Measurements from ENCODE around the gene WNT1. TPM values are rescaled to one million over a fixed set of nuclear protein-coding genes. Genes with fewer than 3 reads are reported as not detected.
A peak's percentile ranks its signal among the peaks of the same experiment; 100 is the strongest.

Gene WNT1
- total and polyA plus RNA-seq, 7 experiments from 2014 or later: 0.24 to 1.5 (median 0.43) TPM; not detected in 2

- H3K4me3 Mint-ChIP-seq: no peak overlapping the region
- ATAC-seq (no peak), DNase-seq (no peak)
- H3K4me1 Mint-ChIP-seq: peaks cover 17 to 27% (median 22%) of the 10 kb centered on the region in 7 donors
- peaks cover 8 to 12% of the 10 kb centered on the region in 2 donors for H3K4me1 ChIP-seq (ENCODE audit: control insufficient read depth in 2 of 2, insufficient read depth in 2 of 2, low read length in 2 of 2)
- CTCF ChIA-PET: interaction anchor here (1.1 kb wide), 1 partner anchor 58 kb away, joined by 3 read pairs; no protein-coding TSS in a partner anchor
- H3K9me3 ChIP-seq (ENCODE audit: control insufficient read depth in 2 of 3, low read length in 3 of 3): no peaks in the 10 kb centered on the region
- intact Hi-C loops (cut with micrococcal nuclease): loop anchor here in 1 of 2 donors (5.0 kb wide), 1 partner anchor 64 kb away; no protein-coding TSS in a partner anchor
- no peak overlapping the region for H3K27ac Mint-ChIP-seq
- H3K4me3 ChIP-seq (ENCODE audit: low read length): no peak overlapping the region
- no peak overlapping the region for H3K27ac ChIP-seq (ENCODE audit: low read depth, low read length)
- POLR2A ChIA-PET: no interaction called here
- no peaks in the 10 kb centered on the region for H3K27me3 ChIP-seq (ENCODE audit: control insufficient read depth in 2 of 2, insufficient read depth in 2 of 2, low read length in 2 of 2)
- H3K36me3 Mint-ChIP-seq: no peaks in the 10 kb centered on the region
- H3K9me3 Mint-ChIP-seq: no peaks in the 10 kb centered on the region
- H3K27me3 Mint-ChIP-seq: peaks cover 20 to 93% (median 31%) of the 10 kb centered on the region in 5 donors
- no peaks in the 10 kb centered on the region for H3K36me3 ChIP-seq (ENCODE audit: control insufficient read depth in 2 of 3, insufficient read depth in 3 of 3, low read length in 3 of 3)
Measured at GRCh38 chr12:48985901-48986300, 7.8 kb downstream of the WNT1 start.

- peaks cover 0 to 1% (median 0%) of the 10 kb centered on the region in 11 donors for H3K9me3 Mint-ChIP-seq
- Histone ChIP-seq H3K27ac (ENCODE audit: low read depth, low read length) (no peak overlapping the region), H3K4me1 (ENCODE audit: control insufficient read depth in 2 of 2, insufficient read depth in 2 of 2, low read length in 2 of 2) (peaks cover 2 to 3% of the 10 kb centered on the region in 2 donors), H3K4me3 (ENCODE audit: low read length) (no peak overlapping the region), H3K9me3 (ENCODE audit: control insufficient read depth in 2 of 3, low read length in 3 of 3) (no peaks in the 10 kb centered on the region), H3K27me3 (ENCODE audit: control insufficient read depth in 2 of 2, insufficient read depth in 2 of 2, low read length in 2 of 2) (no peaks in the 10 kb centered on the region), H3K36me3 (ENCODE audit: control insufficient read depth in 2 of 3, insufficient read depth in 3 of 3, low read length in 3 of 3) (no peaks in the 10 kb centered on the region)
- peaks cover 8 to 19% (median 15%) of the 10 kb centered on the region in 7 donors for H3K4me1 Mint-ChIP-seq
- DNase-seq (no peak), ATAC-seq (no peak)
- no peaks in the 10 kb centered on the region for H3K36me3 Mint-ChIP-seq
- no peak overlapping the region for H3K27ac Mint-ChIP-seq
- intact Hi-C loops (cut with micrococcal nuclease): loop anchor here in 1 of 2 donors (5.0 kb wide), 1 partner anchor 65 kb away; no protein-coding TSS in a partner anchor
- ChIA-PET CTCF (interaction anchor here (1.1 to 2.2 kb wide), 2 partner anchors 9 to 57 kb away, joined by 3 to 36 read pairs; partner anchors contain the start of gene WNT1), POLR2A (no interaction called here)
- peaks cover 20 to 85% (median 29%) of the 10 kb centered on the region in 5 donors for H3K27me3 Mint-ChIP-seq
- no peak overlapping the region for H3K4me3 Mint-ChIP-seq
Measured at GRCh38 chr12:48986720-48987291, 8.7 kb downstream of the WNT1 start.

- Histone ChIP-seq H3K9me3 (ENCODE audit: control insufficient read depth in 2 of 3, low read length in 3 of 3) (no peaks in the 10 kb centered on the region), H3K36me3 (ENCODE audit: control insufficient read depth in 2 of 3, insufficient read depth in 3 of 3, low read length in 3 of 3) (no peaks in the 10 kb centered on the region), H3K27ac (ENCODE audit: low read depth, low read length) (no peak overlapping the region), H3K4me3 (ENCODE audit: low read length) (no peak overlapping the region), H3K4me1 (ENCODE audit: control insufficient read depth in 2 of 2, insufficient read depth in 2 of 2, low read length in 2 of 2) (no peaks in the 10 kb centered on the region), H3K27me3 (ENCODE audit: control insufficient read depth in 2 of 2, insufficient read depth in 2 of 2, low read length in 2 of 2) (no peaks in the 10 kb centered on the region)
- Mint-ChIP-seq H3K27ac (no peak overlapping the region), H3K4me3 (no peak overlapping the region), H3K4me1 (peaks cover 0 to 12% (median 8%) of the 10 kb centered on the region in 7 donors), H3K27me3 (peaks cover 21 to 79% (median 31%) of the 10 kb centered on the region in 5 donors), H3K9me3 (peaks cover 0 to 1% (median 0%) of the 10 kb centered on the region in 11 donors), H3K36me3 (no peaks in the 10 kb centered on the region)
- POLR2A ChIA-PET: interaction anchor here (0.6 to 1.6 kb wide), 5 partner anchors 9 to 194 kb away, joined by 3 to 9 read pairs (median 3); no protein-coding TSS in a partner anchor
- peak; percentile 90 for ATAC-seq
- intact Hi-C loops (cut with micrococcal nuclease): loop anchor here (1.0 to 5.0 kb wide), 5 partner anchors 8 to 84 kb away; a partner anchor contains a TSS
- CTCF ChIA-PET: interaction anchor here (0.7 to 2.2 kb wide), 19 partner anchors 9 to 1411 kb away, joined by 3 to 36 read pairs (median 6); partner anchors contain the start of genes ARF3, FKBP11 and WNT1
- DNase-seq: peak in 8 of 9 donors; percentile 45 to 82 (median 60)
Measured at GRCh38 chr12:48988030-48988649, 10.0 kb downstream of the WNT1 start.

- Mint-ChIP-seq H3K27ac (no peak overlapping the region), H3K27me3 (peaks cover 39 to 78% (median 51%) of the 10 kb centered on the region in 5 donors), H3K4me3 (no peak overlapping the region), H3K9me3 (peaks cover 0 to 1% (median 0%) of the 10 kb centered on the region in 11 donors), H3K4me1 (peaks cover 7 to 18% (median 15%) of the 10 kb centered on the region in 7 donors), H3K36me3 (no peaks in the 10 kb centered on the region)
- ATAC-seq (no peak), DNase-seq (no peak)
- Histone ChIP-seq H3K9me3 (ENCODE audit: control insufficient read depth in 2 of 3, low read length in 3 of 3) (no peaks in the 10 kb centered on the region), H3K36me3 (ENCODE audit: control insufficient read depth in 2 of 3, insufficient read depth in 3 of 3, low read length in 3 of 3) (no peaks in the 10 kb centered on the region), H3K27ac (ENCODE audit: low read depth, low read length) (no peak overlapping the region), H3K27me3 (ENCODE audit: control insufficient read depth in 2 of 2, insufficient read depth in 2 of 2, low read length in 2 of 2) (peaks cover 0 to 5% of the 10 kb centered on the region in 2 donors), H3K4me1 (ENCODE audit: control insufficient read depth in 2 of 2, insufficient read depth in 2 of 2, low read length in 2 of 2) (peaks cover 0 to 4% of the 10 kb centered on the region in 2 donors), H3K4me3 (ENCODE audit: low read length) (no peak overlapping the region)
- POLR2A ChIA-PET: interaction anchor here (0.9 kb wide), 1 partner anchor 10 kb away, joined by 3 read pairs; no protein-coding TSS in a partner anchor
- CTCF ChIA-PET: interaction anchor here (0.5 kb wide), 1 partner anchor 71 kb away, joined by 4 read pairs; no protein-coding TSS in a partner anchor
- intact Hi-C loops (cut with micrococcal nuclease): no loop called here
Measured at GRCh38 chr12:48990552-48990951, 12.4 kb downstream of the WNT1 start.

- no peak overlapping the region for H3K27ac Mint-ChIP-seq
- Histone ChIP-seq H3K27me3 (ENCODE audit: control insufficient read depth in 2 of 2, insufficient read depth in 2 of 2, low read length in 2 of 2) (peaks cover 0 to 5% of the 10 kb centered on the region in 2 donors), H3K4me1 (ENCODE audit: control insufficient read depth in 2 of 2, insufficient read depth in 2 of 2, low read length in 2 of 2) (peaks cover 0 to 4% of the 10 kb centered on the region in 2 donors), H3K4me3 (ENCODE audit: low read length) (no peak overlapping the region), H3K27ac (ENCODE audit: low read depth, low read length) (no peak overlapping the region), H3K9me3 (ENCODE audit: control insufficient read depth in 2 of 3, low read length in 3 of 3) (no peaks in the 10 kb centered on the region), H3K36me3 (ENCODE audit: control insufficient read depth in 2 of 3, insufficient read depth in 3 of 3, low read length in 3 of 3) (no peaks in the 10 kb centered on the region)
- H3K36me3 Mint-ChIP-seq: no peaks in the 10 kb centered on the region
- H3K4me3 Mint-ChIP-seq: no peak overlapping the region
- CTCF ChIA-PET: interaction anchor here (0.5 to 1.3 kb wide), 6 partner anchors 12 to 80 kb away, joined by 3 to 4 read pairs (median 3); partner anchors contain the start of gene WNT1
- no peak for DNase-seq
- ATAC-seq: no peak
- peaks cover 9 to 20% (median 18%) of the 10 kb centered on the region in 7 donors for H3K4me1 Mint-ChIP-seq
- POLR2A ChIA-PET: interaction anchor here (1.2 kb wide), 1 partner anchor 8 kb away, joined by 3 read pairs; no protein-coding TSS in a partner anchor
- intact Hi-C loops (cut with micrococcal nuclease): no loop called here
- peaks cover 47 to 78% (median 59%) of the 10 kb centered on the region in 5 donors for H3K27me3 Mint-ChIP-seq
- H3K9me3 Mint-ChIP-seq: peaks cover 0 to 1% (median 0%) of the 10 kb centered on the region in 11 donors
Measured at GRCh38 chr12:48991247-48992050, 13.3 kb downstream of the WNT1 start.

GRCh38 chr12:48993787-48994186 is 15.7 kb downstream of the WNT1 start:
- ATAC-seq: no peak
- ChIA-PET POLR2A (interaction anchor here (1.0 kb wide), 1 partner anchor 15 kb away, joined by 4 read pairs; the partner anchor contains the start of gene WNT1), CTCF (interaction anchor here (2.3 kb wide), 1 partner anchor 10 kb away, joined by 8 read pairs; no protein-coding TSS in a partner anchor)
- Mint-ChIP-seq H3K27ac (no peak overlapping the region), H3K4me1 (peaks cover 15 to 27% (median 21%) of the 10 kb centered on the region in 7 donors), H3K36me3 (no peaks in the 10 kb centered on the region), H3K27me3 (peaks cover 44 to 74% (median 61%) of the 10 kb centered on the region in 5 donors), H3K4me3 (no peak overlapping the region), H3K9me3 (peaks cover 0 to 1% (median 0%) of the 10 kb centered on the region in 11 donors)
- intact Hi-C loops (cut with micrococcal nuclease): loop anchor here (2.0 kb wide), 2 partner anchors 13 to 59 kb away; no protein-coding TSS in a partner anchor
- no peak overlapping the region for H3K27ac ChIP-seq (ENCODE audit: low read depth, low read length)
- H3K4me3 ChIP-seq (ENCODE audit: low read length): no peak overlapping the region
- no peaks in the 10 kb centered on the region for H3K36me3 ChIP-seq (ENCODE audit: control insufficient read depth in 2 of 3, insufficient read depth in 3 of 3, low read length in 3 of 3)
- peaks cover 0 to 20% of the 10 kb centered on the region in 2 donors for H3K27me3 ChIP-seq (ENCODE audit: control insufficient read depth in 2 of 2, insufficient read depth in 2 of 2, low read length in 2 of 2)
- no peak for DNase-seq
- H3K9me3 ChIP-seq (ENCODE audit: control insufficient read depth in 2 of 3, low read length in 3 of 3): no peaks in the 10 kb centered on the region
- peaks cover 4 to 18% of the 10 kb centered on the region in 2 donors for H3K4me1 ChIP-seq (ENCODE audit: control insufficient read depth in 2 of 2, insufficient read depth in 2 of 2, low read length in 2 of 2)
